ENCODE data around the gene DIP2C.
"Not testable (repeated sequence)": the region's sequence is repeated elsewhere in the genome, so short reads cannot be mapped to it uniquely, and the experiment has no call there.

DIP2C gene, protein sequence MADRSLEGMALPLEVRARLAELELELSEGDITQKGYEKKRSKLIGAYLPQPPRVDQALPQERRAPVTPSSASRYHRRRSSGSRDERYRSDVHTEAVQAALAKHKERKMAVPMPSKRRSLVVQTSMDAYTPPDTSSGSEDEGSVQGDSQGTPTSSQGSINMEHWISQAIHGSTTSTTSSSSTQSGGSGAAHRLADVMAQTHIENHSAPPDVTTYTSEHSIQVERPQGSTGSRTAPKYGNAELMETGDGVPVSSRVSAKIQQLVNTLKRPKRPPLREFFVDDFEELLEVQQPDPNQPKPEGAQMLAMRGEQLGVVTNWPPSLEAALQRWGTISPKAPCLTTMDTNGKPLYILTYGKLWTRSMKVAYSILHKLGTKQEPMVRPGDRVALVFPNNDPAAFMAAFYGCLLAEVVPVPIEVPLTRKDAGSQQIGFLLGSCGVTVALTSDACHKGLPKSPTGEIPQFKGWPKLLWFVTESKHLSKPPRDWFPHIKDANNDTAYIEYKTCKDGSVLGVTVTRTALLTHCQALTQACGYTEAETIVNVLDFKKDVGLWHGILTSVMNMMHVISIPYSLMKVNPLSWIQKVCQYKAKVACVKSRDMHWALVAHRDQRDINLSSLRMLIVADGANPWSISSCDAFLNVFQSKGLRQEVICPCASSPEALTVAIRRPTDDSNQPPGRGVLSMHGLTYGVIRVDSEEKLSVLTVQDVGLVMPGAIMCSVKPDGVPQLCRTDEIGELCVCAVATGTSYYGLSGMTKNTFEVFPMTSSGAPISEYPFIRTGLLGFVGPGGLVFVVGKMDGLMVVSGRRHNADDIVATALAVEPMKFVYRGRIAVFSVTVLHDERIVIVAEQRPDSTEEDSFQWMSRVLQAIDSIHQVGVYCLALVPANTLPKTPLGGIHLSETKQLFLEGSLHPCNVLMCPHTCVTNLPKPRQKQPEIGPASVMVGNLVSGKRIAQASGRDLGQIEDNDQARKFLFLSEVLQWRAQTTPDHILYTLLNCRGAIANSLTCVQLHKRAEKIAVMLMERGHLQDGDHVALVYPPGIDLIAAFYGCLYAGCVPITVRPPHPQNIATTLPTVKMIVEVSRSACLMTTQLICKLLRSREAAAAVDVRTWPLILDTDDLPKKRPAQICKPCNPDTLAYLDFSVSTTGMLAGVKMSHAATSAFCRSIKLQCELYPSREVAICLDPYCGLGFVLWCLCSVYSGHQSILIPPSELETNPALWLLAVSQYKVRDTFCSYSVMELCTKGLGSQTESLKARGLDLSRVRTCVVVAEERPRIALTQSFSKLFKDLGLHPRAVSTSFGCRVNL (N-terminal part only)

DNA sequence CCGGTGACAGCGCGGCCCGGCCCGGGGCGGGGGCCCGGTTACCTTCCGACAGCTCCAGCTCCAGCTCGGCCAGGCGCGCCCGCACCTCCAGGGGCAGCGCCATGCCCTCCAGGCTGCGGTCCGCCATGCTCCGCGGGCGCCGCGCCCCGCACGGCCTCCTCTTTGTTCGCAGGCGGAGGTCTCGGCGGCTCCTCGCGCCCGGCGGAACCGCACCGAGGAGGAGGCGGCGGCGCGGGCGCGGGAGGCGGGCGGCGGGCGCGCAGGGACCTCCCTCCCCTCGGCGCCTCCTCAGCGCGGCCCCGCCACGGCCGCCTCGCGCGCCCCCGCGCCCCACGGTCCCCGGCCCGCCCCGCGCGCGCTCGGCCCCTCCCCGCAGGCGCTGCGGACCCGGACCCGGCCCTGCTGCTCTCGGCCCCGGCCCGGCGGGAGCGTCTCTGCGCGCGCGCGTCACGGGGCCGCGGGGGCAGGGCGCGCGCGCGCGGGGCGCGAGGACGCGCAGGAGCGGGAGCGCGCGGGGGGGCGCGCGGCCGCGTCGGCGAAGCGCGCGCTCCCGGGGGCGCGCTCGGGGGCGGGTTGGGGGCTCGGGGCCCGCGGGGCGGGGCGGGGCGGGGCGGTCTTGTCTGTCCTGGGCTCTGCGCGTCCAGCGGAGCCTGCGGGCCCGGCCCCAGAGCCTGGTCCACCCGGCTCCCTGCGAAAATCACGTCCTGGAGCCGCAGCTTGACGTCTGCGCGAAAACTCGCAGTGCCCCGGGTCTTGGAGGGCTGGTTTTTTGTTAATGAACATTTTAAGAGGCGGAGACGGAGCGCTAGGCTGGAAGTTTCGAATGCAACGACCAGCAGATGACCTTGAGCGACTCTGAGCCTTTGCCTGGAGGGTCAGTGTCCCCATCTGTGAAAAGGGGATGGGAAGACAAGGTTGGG lies at the start of gene DIP2C:
TSS of gene DIP2C (minus strand) at position 217 of the 920 bp plus-strand sequence. CDS start at position 127, 90 bp downstream.
- DNase-seq (ENCODE audit: low read depth in 2 of 2) = no peak

DNA sequence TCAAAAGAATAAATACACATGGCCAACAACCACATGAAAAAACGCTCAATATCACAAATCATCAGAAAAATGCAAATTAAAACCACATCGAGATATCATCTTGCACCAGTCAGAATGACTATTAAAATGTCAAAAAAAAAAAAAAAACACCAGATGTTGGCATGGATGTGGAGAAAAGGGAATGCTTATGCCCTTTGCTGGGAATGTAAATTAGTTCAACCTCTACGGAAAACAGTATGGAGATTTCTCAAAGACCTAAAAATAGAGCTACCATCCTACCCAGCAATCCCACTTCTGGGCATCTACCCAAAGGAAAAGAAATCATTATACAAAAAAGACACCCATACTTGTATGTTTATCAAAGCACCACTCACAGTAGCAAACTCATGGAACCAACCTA lies 45.0 kb upstream of the DIP2C start:
- DNase-seq (ENCODE audit: low read depth in 2 of 2) = no peak

DNA sequence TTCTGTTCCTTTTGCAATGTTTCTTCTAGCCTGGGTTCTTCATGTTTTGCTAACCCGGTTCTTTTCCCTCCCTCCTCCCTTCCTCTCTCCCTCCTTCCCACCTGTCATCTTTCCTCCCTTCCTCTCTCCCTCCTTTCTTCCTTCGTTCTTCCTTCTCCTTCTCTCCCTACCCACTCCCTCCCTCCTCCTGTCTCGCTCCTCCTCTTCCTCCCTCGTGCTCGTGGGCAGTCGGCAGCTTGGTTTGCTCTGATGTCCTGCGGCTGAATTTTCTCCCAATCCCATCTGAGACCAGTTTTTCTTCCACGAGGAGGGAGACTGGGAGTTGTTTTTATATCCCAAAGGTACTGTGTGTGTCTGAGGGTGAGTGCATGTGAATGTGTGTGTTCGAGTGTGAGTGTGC lies 43.6 kb upstream of the DIP2C start:
- no peak for DNase-seq (ENCODE audit: low read depth in 2 of 2)

DNA sequence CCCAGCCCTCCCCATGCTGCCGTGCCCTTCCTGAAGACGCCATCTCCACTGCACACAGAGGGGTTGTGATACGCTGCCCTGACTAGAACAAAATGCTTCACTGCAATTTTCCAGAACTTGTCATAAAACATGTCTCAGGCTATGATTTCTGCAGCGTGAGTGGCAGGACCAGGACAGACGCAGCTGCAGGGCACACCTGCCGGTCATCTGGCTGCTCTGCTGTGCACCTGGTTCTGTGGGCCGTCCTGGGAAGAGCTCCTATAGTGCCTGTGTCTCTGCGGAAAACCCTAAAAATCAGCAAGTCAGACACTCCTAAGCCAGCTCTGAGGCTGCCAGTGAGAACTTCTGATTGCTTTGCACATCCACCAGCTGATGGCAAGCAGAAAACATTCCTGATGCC lies 39.7 kb upstream of the DIP2C start:
- no peak for DNase-seq (ENCODE audit: low read depth in 2 of 2)

DNA sequence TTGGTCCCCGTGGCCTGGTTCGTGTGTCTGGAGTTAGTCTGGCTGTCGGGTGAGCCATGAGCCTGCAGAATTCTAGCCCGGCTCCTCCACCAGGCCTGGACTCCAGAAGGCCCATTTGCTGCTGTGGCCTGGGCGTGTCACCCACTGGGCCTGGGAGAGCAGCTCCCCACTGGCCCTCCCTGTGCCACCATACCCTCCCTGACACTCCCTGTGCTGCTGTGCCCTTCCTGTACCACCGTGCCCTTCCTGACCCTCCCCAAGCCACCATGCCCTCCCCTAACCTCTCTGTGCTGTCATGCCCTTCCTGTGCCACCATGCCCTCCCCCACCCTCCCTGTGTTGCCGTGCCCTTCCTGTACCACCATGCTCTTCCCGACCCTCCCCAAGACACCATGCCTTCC lies 39.1 kb upstream of the DIP2C start:
- no peak for DNase-seq (ENCODE audit: low read depth in 2 of 2)

DNA sequence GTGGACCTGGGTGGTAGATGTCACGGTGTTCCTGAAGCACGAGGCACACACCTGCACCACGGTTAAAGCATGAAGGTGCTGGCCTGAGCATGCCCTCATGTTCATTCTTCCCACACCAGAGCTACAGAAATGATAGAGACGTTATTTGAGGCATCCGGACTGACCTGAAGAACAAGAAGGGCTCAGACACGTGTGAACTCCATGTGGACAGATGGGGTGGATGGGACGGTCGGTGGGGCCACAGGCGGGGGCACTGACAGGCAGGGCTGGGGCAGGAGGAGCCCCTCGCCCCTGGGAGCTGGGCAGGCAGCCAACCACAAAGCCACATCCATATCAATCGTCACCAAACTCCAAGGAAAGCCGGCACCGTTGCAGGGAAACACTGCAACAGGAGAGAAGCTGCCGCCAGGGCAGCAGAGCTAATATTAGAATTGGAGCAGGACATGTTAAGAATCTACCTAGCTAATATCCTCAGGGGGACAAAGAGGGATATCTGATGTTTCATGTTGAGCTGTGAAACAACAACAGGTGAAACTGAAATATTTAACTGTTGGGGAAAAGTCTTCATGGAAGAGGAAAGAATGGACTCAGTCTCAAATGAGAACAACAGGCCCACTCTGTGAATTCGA lies 37.8 kb upstream of the DIP2C start:
- no peak for DNase-seq (ENCODE audit: low read depth in 2 of 2)

DNA sequence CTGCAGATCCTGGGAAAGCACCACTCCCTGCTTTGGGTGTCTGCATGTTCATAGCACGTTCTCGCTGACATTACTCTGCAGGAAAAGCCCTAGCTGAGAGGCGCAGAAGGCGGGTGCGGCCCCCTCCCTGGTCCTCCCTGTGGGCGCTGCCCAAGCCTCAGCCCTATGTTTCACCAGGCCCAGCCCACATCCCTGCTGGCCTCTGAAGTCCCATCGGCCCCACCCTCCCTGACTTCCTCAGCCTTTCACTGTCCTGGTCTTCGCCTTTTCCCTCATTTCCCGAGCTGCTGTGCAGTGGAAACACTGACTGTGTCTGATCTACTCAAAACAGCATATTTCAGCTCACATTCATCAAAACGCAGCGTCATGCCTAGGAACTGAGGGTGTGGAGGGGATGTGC lies 36.3 kb upstream of the DIP2C start:
- DNase-seq (ENCODE audit: low read depth in 2 of 2) = no peak

DNA sequence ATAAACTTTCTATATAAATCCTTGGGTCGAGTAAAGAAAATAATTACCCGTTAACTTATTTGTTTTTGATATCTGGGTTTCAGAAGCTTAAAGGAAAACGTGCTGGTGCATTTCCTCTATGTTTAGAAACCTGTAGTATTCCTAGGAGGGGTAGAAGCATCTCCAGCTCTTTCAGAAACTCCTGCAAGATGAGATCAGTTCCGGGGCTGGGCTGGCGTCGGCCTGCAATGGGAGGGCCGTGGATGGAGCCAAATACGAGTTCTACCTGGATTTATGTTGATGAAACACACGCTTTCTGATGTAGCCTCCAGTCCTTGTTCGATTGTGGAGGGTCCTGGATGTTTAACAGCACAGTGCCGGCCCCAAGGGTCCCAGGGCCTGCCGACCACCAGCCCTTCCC lies 35.8 kb upstream of the DIP2C start:
- no peak for DNase-seq (ENCODE audit: low read depth in 2 of 2)

DNA sequence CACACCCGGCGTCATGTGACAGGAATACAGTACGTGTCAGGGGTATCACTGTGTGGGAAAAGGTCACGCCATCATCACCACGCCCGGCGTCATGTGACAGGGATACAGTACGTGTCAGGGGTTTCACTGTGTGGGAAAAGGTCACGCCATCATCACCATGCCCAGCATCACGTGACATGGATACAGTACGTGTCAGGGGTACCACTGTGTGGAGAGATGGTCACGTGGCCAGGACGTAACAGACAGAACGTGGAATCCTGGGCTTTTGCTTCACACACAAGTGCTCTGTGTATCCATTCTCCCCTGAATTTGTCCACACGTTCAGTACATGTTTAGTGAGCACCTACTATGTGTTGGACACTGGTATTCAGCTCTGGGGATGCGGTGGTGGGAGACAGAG lies 34.5 kb upstream of the DIP2C start:
- no peak for DNase-seq (ENCODE audit: low read depth in 2 of 2)

DNA sequence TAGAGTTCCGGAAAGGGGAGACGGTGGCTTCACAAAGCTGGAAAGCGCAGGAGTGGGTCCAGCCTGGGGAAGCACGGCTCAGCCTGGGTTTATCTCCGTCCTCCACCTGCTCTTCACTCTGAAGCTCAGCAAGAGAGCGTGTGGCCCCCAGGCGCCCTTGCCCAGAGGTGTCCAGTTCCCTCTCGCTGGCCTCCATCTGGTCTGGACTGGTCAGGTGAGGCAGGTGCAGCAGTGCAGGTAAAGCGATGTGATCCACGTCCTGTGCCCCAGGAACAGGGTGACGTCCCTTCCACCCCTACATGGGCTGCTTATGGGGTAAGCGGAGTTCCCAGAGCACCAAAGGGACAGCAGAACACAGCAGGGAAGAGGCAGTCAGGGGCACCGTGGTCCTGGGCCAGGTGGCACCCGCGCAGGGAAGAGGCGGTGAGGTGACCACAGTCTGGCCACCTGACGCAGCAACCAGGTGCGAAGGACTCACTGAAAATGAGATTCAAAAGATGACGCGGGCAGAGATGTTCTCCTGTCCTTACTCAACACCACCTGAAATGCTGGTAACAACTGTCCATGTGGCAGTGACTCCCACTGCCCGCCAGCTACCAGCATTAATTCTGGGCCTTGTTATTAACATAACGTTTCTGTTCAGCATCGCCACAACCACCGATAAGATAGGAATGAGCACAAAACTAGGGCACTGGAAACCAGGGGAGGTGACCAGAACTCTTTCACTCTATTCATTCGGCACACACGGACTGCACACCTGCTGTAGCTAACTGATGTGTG lies 33.0 kb upstream of the DIP2C start:
- DNase-seq (ENCODE audit: low read depth in 2 of 2) = no peak

DNA sequence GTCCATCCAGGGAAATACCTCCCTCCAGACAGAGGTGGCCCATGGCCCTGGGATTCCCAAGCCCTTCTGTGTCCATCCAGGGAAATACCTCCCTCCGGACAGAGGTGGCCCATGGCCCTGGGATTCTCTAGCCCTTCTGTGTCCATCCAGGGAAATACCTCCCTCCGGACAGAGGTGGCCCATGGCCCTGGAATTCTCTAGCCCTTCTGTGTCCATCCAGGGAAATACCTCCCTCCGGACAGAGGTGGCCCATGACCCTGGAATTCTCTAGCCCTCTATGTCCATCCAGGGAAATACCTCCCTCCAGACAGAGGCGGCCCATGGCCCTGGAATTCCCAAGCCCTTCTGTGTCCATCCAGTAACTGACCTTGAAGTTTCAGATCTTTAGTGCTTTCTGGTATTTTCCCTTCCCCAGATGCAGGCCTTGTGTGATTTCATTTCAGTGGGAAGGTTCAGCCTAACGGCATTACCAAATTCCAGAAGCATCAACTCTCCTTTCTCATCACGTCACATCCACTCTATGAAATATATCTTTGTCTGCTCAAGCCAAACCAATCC lies 28.8 kb upstream of the DIP2C start:
- no peak for DNase-seq (ENCODE audit: low read depth in 2 of 2)

DNA sequence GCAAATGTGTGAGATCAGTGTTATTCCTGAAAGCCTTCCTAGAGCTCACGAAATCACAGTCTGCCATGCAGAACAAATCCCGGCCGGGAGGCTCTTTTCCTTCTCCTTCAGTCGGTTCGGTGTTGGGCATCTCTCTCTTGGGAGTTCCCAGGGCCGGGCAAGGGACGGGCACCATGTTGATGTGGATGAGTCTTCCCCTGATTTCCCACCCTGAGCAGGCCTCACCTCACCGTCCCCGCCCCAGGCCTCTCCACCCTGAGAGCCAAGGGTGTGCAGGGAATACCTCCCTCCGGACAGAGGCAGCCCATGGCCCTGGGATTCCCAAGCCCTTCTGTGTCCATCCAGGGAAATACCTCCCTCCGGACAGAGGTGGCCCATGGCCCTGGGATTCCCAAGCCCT lies 28.0 kb upstream of the DIP2C start:
- DNase-seq (ENCODE audit: low read depth in 2 of 2) = no peak

DNA sequence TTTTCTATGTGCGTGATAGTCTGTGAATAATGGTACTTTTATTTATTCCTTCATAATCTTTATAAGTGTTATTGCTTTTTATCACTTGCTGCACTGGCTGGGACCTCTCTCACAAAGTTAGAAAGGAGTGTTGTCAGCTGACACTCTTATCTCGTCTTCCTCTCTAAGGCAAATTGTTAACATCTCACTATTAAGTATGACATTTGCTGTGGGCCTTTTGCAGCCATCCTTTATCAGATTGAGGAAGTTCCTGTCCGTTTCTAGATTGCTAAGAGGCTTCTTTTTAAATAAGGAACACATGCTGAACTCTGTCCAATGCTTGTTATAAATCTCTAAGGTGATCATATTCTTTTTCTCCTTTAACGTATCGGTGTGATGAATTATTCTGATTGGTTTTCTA lies 27.4 kb upstream of the DIP2C start:
- no peak for DNase-seq (ENCODE audit: low read depth in 2 of 2)

DNA sequence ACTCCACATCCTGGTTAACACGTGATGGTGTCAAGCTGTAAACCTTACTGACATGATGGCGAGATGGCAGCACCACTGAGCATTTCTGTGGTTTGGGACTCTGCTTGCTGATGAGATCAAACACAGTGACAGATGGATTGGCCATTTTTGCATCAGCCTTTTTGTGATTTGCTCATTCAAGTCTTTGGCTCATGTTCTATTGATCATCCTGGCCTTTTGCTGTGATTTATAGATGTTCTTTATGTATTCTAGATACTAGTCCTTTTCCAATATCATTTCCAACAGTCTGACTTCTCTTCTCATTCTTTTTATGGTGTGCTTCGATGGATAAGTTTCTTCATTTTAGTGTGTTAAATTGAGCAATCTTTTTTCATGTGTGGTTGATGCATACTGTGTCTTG lies 24.7 kb upstream of the DIP2C start:
- DNase-seq (ENCODE audit: low read depth in 2 of 2) = no peak

DNA sequence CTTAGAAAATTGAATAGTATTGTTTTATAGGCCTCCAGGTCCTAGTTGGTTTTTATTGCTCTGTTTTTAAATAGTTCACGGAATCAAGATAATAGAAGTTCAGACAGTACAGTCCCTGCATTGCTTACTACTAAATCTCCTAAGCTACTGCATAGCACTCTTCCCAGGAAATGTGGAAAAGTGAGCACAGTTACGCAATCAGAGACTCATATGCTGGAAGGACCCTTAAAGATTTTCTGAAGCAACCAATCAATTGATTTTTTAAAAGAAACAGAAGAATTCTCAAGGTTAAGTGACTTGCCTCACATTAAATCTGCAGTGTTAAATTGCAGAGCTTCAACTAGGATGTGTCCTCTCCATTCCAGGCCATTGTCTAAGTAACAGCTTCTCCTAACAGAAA lies 23.1 kb upstream of the DIP2C start:
- no peak for DNase-seq (ENCODE audit: low read depth in 2 of 2)

DNA sequence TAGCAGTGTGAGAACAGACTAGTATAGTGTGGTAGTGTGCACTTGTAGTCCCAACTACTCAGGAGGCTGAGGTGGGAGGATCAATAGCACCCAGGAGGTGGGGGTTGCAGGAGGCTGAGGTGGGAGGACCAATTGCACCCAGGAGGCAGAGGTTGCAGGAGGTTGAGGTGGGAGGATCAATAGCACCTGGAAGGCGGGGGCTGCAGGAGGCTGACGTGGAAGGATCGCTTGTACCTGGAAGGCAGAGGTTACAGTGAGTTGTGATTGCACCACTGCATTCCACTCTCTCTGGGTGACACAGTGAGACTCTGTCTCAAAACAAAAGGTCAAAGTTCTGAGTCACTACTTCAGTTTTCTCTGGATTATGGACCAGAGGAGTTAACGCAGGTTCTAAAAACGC lies 22.6 kb upstream of the DIP2C start:
- no peak for DNase-seq (ENCODE audit: low read depth in 2 of 2)

DNA sequence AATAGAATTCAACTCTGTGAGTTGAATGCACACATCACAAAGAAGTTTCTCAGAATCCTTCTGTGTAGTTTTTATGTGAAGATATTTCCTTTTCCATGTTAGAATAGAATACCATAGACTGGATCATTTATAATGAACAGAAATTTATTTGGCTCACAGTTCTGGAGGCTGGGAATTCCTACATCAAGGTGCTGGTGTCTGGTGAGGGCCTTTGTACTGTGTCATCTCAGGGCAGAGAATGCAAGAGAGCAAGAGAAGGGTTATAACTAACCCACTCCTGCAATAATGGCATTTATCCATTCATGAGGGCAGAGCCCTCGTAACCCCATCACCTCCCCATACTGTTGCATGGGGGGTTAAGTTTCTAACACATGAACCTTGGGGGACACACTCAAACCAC lies 18.4 kb upstream of the DIP2C start:
- no peak for DNase-seq (ENCODE audit: low read depth in 2 of 2)

DNA sequence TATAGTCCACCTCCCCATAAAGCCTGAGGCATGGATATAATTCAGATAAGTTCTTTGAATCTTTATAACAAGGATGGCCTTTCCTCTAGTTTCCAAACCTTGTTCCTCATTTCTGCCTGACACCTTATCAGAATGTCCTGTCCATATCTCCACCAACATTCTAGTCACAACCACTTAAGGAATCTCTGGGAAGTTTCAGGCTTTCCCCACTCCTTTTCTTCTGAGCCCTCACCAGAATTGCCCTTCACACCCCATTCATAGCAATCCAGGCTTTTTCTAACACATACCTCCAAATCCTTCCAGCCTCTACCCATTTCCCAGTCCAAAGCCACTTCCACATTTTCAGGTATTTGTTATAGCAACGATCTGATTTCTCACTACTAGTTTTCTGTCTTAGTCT lies 18.0 kb upstream of the DIP2C start:
- DNase-seq (ENCODE audit: low read depth in 2 of 2) = no peak

DNA sequence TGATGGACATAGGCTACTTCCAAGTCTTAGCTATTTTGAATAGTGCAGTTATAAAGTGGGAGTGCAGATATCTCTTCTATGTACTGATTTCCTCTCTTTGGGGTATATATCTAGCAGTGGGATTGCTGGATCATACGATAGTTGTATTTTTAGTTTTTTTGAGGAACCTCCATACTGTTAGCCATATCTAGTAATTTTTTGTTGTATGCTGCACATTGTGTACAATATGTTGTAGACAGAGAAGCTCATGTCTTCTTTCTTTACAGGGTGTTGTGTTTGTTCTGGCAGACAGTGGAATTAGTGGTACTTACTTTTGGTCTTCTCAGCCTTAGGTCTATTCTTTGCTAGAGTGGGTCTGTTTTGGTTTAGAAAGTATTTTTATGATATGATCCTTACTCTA lies 13.7 kb upstream of the DIP2C start:
- no peak for DNase-seq (ENCODE audit: low read depth in 2 of 2)

DNA sequence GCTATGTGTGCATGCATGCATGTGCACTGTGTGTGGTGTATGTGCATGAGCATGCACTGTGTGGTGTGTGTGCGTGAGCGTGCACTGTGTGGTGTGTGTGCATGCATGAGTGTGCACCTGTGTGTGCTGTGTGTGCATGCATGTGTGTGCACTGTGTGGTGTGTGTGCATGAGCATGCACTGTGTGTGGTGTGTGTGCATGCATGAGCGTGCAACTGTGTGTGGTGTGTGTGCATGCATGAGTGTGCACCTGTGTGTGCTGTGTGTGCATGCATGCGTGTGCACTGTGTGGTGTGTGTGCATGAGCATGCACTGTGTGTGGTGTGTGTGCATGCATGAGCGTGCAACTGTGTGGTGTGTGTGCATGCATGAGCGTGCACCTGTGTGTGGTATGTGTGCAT lies 10.7 kb upstream of the DIP2C start:
- not testable (repeated sequence) for DNase-seq (ENCODE audit: low read depth in 2 of 2)

All from stimulated activated CD4-positive, alpha-beta T cell treated with anti-CD3 and anti-CD28 coated beads, Interleukin-4, amount 100 ng/mL, for 48 hours (primary cell).